HepG2 (cell line): Measurements from ENCODE around the gene RBBP6. TPM values are rescaled to one million over a fixed set of nuclear protein-coding genes. Genes with fewer than 3 reads are reported as not detected.

Experiments used
- ATAC-seq: fragments of 200-7000 bp; cut with Tn5 transposase; 3 replicates; pipeline ENCODE4 v1.9.1; 2020; ENCODE audit warnings: mild to moderate bottlenecking, moderate library complexity
- BruUV-seq: library from RNA; stranded (reverse); fragments of 400-500 nt; replicated peaks from 2 replicates; lab custom pipeline; 2021; lab: Mats Ljungman, UMichigan
- CTCF ChIA-PET: fragments of 300-600 bp; formaldehyde crosslinking; extraction: SDS; loops from one replicate; lab custom pipeline; 2021; ENCODE audit warnings: low total read pairs, inconsistent platforms, low intra/inter-chr PET ratio; lab: Yijun Ruan, JAX
- POLR2A ChIA-PET: fragments of 350-600 bp; sonication (Branson Sonifier 250); formaldehyde crosslinking; loops from one replicate; lab custom pipeline; 2020; ENCODE audit warnings: antibody characterized with exemption, inconsistent platforms; lab: Yijun Ruan, JAX
- DNase-seq: peaks from one replicate; pipeline ENCODE4 v3.0.0-alpha.2; 2015; ENCODE audit warnings: low spot score
- FAIRE-seq: peaks from 3 replicates; lab custom pipeline; 2011; peaks lifted over from hg19 to GRCh38; lab: Jason Lieb, UNC
- H2AFZ ChIP-seq: one replicate; pipeline ENCODE4 v1.6.1; 2011; ENCODE audit warnings: low read length, inconsistent platforms
- H3K27ac ChIP-seq: fragments of 300-600 bp; 3 replicates; pipeline ENCODE4 v1.8.0; 2011; ENCODE audit warnings: mixed run types, mild to moderate bottlenecking, mixed read lengths, low read length, inconsistent platforms; ENCODE audit not compliant: insufficient read depth; ENCODE audit errors: extremely low read length
- H3K27me3 ChIP-seq, 2 experiments: fragments of 200-600 bp in 1 of 2; 2 replicates in 1 of 2; 3 replicates in 1 of 2; pipeline versions ENCODE4 v1.6.0 to v1.8.0; 2011; ENCODE audit warnings: low read length in 2 of 2, mild to moderate bottlenecking in 2 of 2, moderate library complexity in 2 of 2, inconsistent platforms in 1 of 2; ENCODE audit not compliant: insufficient read depth in 2 of 2, control insufficient read depth in 1 of 2
- H3K36me3 ChIP-seq, 2 experiments: fragments of 200-600 bp in 1 of 2; replicated peaks in 1 of 2; 2 replicates in 1 of 2; 3 replicates in 1 of 2; pipeline versions ENCODE4 v1.5.1 to v1.8.0; 2011; ENCODE audit warnings: low read length in 2 of 2, inconsistent platforms in 1 of 2; ENCODE audit not compliant: insufficient read depth in 2 of 2, control insufficient read depth in 1 of 2
- H3K4me1 ChIP-seq: 2 replicates; pipeline ENCODE4 v1.5.1; 2012; ENCODE audit warnings: low read length, inconsistent platforms; ENCODE audit not compliant: insufficient read depth
- H3K4me2 ChIP-seq: 2 replicates; pipeline ENCODE4 v1.6.0; 2011; ENCODE audit warnings: low read depth, low read length, inconsistent platforms
- H3K4me3 ChIP-seq, 3 experiments: fragments of 200-600 bp in 1 of 3; sonication (generic), shearing (Covaris generic) in 1 of 3; replicated peaks in 1 of 3; 2 replicates each; pipeline ENCODE4 v1.5.1; 2011 to 2016; ENCODE audit warnings: low read length in 3 of 3, inconsistent platforms in 2 of 3, low read depth in 2 of 3, mild to moderate bottlenecking in 2 of 3, control low read depth in 1 of 3, mixed read lengths in 1 of 3; ENCODE audit not compliant: insufficient read depth in 1 of 3
- H3K79me2 ChIP-seq: one replicate; pipeline ENCODE4 v1.6.1; 2011; ENCODE audit warnings: low read length, inconsistent platforms; ENCODE audit not compliant: insufficient read depth
- H3K9ac ChIP-seq: 2 replicates; pipeline ENCODE4 v1.6.0; 2011; ENCODE audit warnings: mild to moderate bottlenecking, low read depth, low read length, inconsistent platforms; ENCODE audit not compliant: insufficient read depth
- H3K9me3 ChIP-seq: 2 replicates; pipeline ENCODE4 v1.5.1; 2012; ENCODE audit warnings: mild to moderate bottlenecking, low read length
- H4K20me1 ChIP-seq: 2 replicates; pipeline ENCODE4 v1.6.0; 2011; ENCODE audit warnings: inconsistent platforms, mild to moderate bottlenecking, low read length, moderate library complexity; ENCODE audit not compliant: insufficient read depth
- FOXK2 ChIP-seq: fragments of 450-650 bp; IDR thresholded peaks from 2 replicates; pipeline ENCODE4 v1.6.1; 2016
- GLI4 ChIP-seq: sonication (generic); formaldehyde crosslinking; IDR thresholded peaks from 2 replicates; pipeline ENCODE4 v1.5.1; 2020; ENCODE audit warnings: missing genetic modification reagents, mild to moderate bottlenecking, moderate library complexity, borderline replicate concordance
- HOXD1 ChIP-seq: sonication (generic); formaldehyde crosslinking; IDR thresholded peaks from 2 replicates; pipeline ENCODE4 v1.5.0; 2020; ENCODE audit warnings: missing genetic modification reagents
- MXI1 ChIP-seq: IDR thresholded peaks from 3 replicates; pipeline ENCODE4 v1.6.1; 2012; ENCODE audit warnings: low read depth, low read length, inconsistent platforms, borderline replicate concordance
- NFE2L2 ChIP-seq: fragments of 150-350 bp; IDR thresholded peaks from 2 replicates; pipeline ENCODE4 v1.6.1; 2014; ENCODE audit warnings: low read length
- PTBP1 ChIP-seq: fragments of 200-400 bp; formaldehyde crosslinking; IDR thresholded peaks from 2 replicates; pipeline ENCODE4 v1.6.1; 2018; ENCODE audit warnings: low read length, low read depth; ENCODE audit not compliant: poor library complexity, severe bottlenecking
- SIX1 ChIP-seq: sonication (generic); formaldehyde crosslinking; IDR thresholded peaks from 2 replicates; pipeline ENCODE4 v1.4.0; 2020; ENCODE audit warnings: missing genetic modification reagents, borderline replicate concordance
- SMARCC2 ChIP-seq: fragments of 450-650 bp; IDR thresholded peaks from 2 replicates; pipeline ENCODE4 v1.6.1; 2017; ENCODE audit warnings: antibody characterized with exemption, mild to moderate bottlenecking
- ZFP1 ChIP-seq: IDR thresholded peaks from 2 replicates; pipeline ENCODE4 v1.6.1; 2016
- ZNF10 ChIP-seq: sonication (generic); formaldehyde crosslinking; IDR thresholded peaks from 2 replicates; pipeline ENCODE4 v1.4.0; 2020; ENCODE audit warnings: mild to moderate bottlenecking, low read depth, missing genetic modification reagents, borderline replicate concordance
- ZNF180 ChIP-seq: sonication (generic); formaldehyde crosslinking; IDR thresholded peaks from 2 replicates; pipeline ENCODE4 v1.4.0; 2020; ENCODE audit warnings: low read depth, missing genetic modification reagents, borderline replicate concordance
- ZNF253 ChIP-seq: sonication (generic); formaldehyde crosslinking; IDR thresholded peaks from 2 replicates; pipeline ENCODE4 v1.8.0; 2022; ENCODE audit warnings: mild to moderate bottlenecking, missing genetic modification reagents, borderline replicate concordance
- ZNF562 ChIP-seq: sonication (generic); formaldehyde crosslinking; IDR thresholded peaks from 2 replicates; pipeline ENCODE4 v1.8.0; 2022; ENCODE audit warnings: missing genetic modification reagents, borderline replicate concordance
- ZNF720 ChIP-seq: sonication (generic); formaldehyde crosslinking; IDR thresholded peaks from 2 replicates; pipeline ENCODE4 v1.4.0; 2020; ENCODE audit warnings: missing genetic modification reagents
- ZNF75D ChIP-seq: sonication (generic); formaldehyde crosslinking; IDR thresholded peaks from 2 replicates; pipeline ENCODE4 v1.8.1; 2023; ENCODE audit warnings: missing genetic modification reagents, mild to moderate bottlenecking, borderline replicate concordance
- WGBS: methylation state at CpG from one replicate; pipeline ENCODE4 v1.1.6; 2017; ENCODE audit warnings: low lambda C conversion rate; 5-methylcytosine and 5-hydroxymethylcytosine counted together
- in situ Hi-C: cut with HindIII; loops from 2 replicates; pipeline ENCODE4 v1.10.0; 2017; ENCODE audit warnings: low pct_unique_long_range_greater_than_20kb; ENCODE audit not compliant: extremely low pct_ligation_motif_present
- intact Hi-C: fragments of 100-400 bp; cut with micrococcal nuclease; formaldehyde crosslinking; loops from one replicate; pipeline ENCODE4 v1.10.0; 2022; ENCODE audit not compliant: unreplicated experiment
- polyA plus RNA-seq, 8 experiments: library from polyadenylated mRNA; depleted of rRNA in 3 of 8; stranded (reverse) in 7 of 8; unstranded in 1 of 8; fragments of >200 nt; fragmentation: Illumina TruSeq in 4 of 8; extraction: Trizol in 4 of 8; gene quantifications; 2 replicates each; pipeline versions ENCODE4 v1.2.1 to v1.2.3, GENCODE V29; 2011 to 2016; ENCODE audit warnings: low read depth in 4 of 8, missing spikeins in 1 of 8, mixed read lengths in 1 of 8; ENCODE audit not compliant: insufficient read depth in 1 of 8
- total RNA-seq, 5 experiments: library from RNA; depleted of rRNA; stranded (reverse); fragments of >200 nt; fragmentation: Illumina TruSeq; extraction: Trizol; gene quantifications; 2 replicates each; pipeline ENCODE4 v1.2.3, GENCODE V29; 2016; ENCODE audit warnings: low read depth in 1 of 5
- TF ChIP-seq, protein P1 (sequence below), 2 experiments: sonication (generic) in 1 of 2; formaldehyde crosslinking in 1 of 2; IDR thresholded peaks; 2 replicates each; pipeline versions ENCODE4 v1.4.0 to v1.6.1; 2018 to 2020; ENCODE audit warnings: missing genetic modification reagents in 2 of 2, borderline replicate concordance in 1 of 2, low read depth in 1 of 2, mild to moderate bottlenecking in 1 of 2, missing biosample characterization in 1 of 2
- TF ChIP-seq, protein P2 (sequence below): sonication (generic); formaldehyde crosslinking; IDR thresholded peaks from 2 replicates; pipeline ENCODE4 v1.8.0; 2022; ENCODE audit warnings: low read depth, missing genetic modification reagents

RBBP6 gene
- total and polyA plus RNA-seq, 2 of the 13 experiments (the other 11 are each of a cell fraction or from before 2014, with no cell fraction given): 37.1 to 70.9 TPM

DNA sequence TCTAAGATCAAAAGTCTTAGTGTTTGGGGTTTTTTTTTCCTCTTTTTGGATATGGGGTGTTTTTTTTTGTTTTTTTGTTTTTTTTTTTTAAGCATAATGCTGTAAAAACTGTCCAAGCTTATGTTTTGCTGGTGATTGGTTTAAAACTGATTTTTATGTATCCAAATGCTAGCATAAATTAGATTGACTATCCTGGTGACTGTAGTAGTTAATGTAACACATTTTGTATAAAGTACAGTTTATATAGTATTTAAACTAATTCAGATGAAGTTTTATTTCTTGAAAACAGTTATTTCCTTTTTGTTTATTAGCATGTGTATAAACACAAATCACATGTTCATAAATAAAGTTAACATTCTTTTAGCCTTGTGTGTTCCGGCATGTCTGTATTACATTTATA is 10.9 kb downstream of the RBBP6 start:
- in situ Hi-C loops: no loop called here
- Histone ChIP-seq H2AFZ (no peak overlapping the region), H3K27ac (no peak overlapping the region)
- no peak for FAIRE-seq
- TF ChIP-seq ZNF75D (no peak), NFE2L2 (no peak), ZNF720 (CRISPR knock-in tag) (no peak), SIX1 (CRISPR knock-in tag) (no peak), SMARCC2 (no peak), MXI1 (no peak), ZNF562 (CRISPR knock-in tag) (no peak), FOXK2 (no peak), HOXD1 (CRISPR knock-in tag) (no peak), ZFP1 (CRISPR knock-in tag) (no peak), ZNF180 (CRISPR knock-in tag) (no peak), ZNF253 (no peak), GLI4 (CRISPR knock-in tag) (no peak), ZNF10 (CRISPR knock-in tag) (no peak), PTBP1 (no peak)
- TF ChIP-seq, protein P1, sequence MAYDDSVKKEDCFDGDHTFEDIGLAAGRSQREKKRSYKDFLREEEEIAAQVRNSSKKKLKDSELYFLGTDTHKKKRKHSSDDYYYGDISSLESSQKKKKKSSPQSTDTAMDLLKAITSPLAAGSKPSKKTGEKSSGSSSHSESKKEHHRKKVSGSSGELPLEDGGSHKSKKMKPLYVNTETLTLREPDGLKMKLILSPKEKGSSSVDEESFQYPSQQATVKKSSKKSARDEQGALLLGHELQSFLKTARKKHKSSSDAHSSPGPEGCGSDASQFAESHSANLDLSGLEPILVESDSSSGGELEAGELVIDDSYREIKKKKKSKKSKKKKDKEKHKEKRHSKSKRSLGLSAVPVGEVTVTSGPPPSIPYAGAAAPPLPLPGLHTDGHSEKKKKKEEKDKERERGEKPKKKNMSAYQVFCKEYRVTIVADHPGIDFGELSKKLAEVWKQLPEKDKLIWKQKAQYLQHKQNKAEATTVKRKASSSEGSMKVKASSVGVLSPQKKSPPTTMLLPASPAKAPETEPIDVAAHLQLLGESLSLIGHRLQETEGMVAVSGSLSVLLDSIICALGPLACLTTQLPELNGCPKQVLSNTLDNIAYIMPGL (CRISPR knock-in tag; IDR thresholded peaks at IDR 0.05; ENCODE audit: borderline replicate concordance in 1 of 2, low read depth in 1 of 2): no peak
- TF ChIP-seq, protein P2, sequence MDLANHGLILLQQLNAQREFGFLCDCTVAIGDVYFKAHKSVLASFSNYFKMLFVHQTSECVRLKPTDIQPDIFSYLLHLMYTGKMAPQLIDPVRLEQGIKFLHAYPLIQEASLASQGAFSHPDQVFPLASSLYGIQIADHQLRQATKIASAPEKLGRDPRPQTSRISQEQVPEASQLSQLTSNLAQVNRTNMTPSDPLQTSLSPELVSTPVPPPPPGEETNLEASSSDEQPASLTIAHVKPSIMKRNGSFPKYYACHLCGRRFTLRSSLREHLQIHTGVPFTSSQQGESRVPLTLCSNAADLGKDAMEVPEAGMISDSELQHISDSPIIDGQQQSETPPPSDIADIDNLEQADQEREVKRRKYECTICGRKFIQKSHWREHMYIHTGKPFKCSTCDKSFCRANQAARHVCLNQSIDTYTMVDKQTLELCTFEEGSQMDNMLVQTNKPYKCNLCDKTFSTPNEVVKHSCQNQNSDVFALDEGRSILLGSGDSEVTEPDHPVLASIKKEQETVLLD: no peak
- TF ChIP-seq, all 625 proteins: peak for 0
- Histone ChIP-seq H3K36me3 (peaks cover 14 to 74% of the 10 kb centered on the region in 2 experiments), H3K9me3 (no peaks in the 10 kb centered on the region), H3K9ac (no peak overlapping the region), H3K79me2 (peaks cover 32% of the 10 kb centered on the region), H3K4me1 (peaks cover 16% of the 10 kb centered on the region; the same call in 1 of the 2 replicates), H3K4me2 (no peak overlapping the region), H3K4me3 (no peak overlapping the region), H3K27me3 (no peaks in the 10 kb centered on the region), H4K20me1 (peaks cover 5% of the 10 kb centered on the region)
- CTCF ChIA-PET: no interaction called here
- ATAC-seq: no peak
- no TSS peak for BruUV-seq
- no peak for DNase-seq
- POLR2A ChIA-PET: interaction anchor here (3.2 kb wide), 1 partner anchor 10 kb away, joined by 17 read pairs; the partner anchor contains the start of gene RBBP6
- intact Hi-C loops: loop anchor here (5.0 kb wide), 1 partner anchor 33 kb away; no protein-coding TSS in a partner anchor
- WGBS: 98% methylated on average over 1 of the region's 1 CpG
